Stimulated activated CD4-positive, alpha-beta T cell treated with anti-CD3 and anti-CD28 coated beads, TNF-alpha, amount 100 ng/mL, for 48 hours (primary cell): ENCODE results near the gene RABL2B.

Experiments
- DNase-seq, 3 donors: peaks; one replicate each; pipeline ENCODE4 v3.0.0-alpha.2; 2020; ENCODE audit warnings: low read depth in 3 of 3

RABL2B gene

GRCh38 chr22:50722716-50723428 lies 60.6 kb downstream of the RABL2B start:
- DNase-seq: no peak

GRCh38 chr22:50722048-50722701 lies 61.3 kb downstream of the RABL2B start:
- no peak for DNase-seq

- no peak for DNase-seq
These were observed 62.1 kb downstream of the RABL2B start for GRCh38 chr22:50721257-50721844.

GRCh38 chr22:50720301-50721256 lies 62.9 kb downstream of the RABL2B start:
- DNase-seq: no peak

GRCh38 chr22:50719814-50720300 lies 63.6 kb downstream of the RABL2B start:
- no peak for DNase-seq

- DNase-seq: no peak
These were observed 65.1 kb downstream of the RABL2B start for GRCh38 chr22:50718352-50718709.

GRCh38 chr22:50717709-50718351 lies 65.6 kb downstream of the RABL2B start:
- DNase-seq: no peak
